22Rv1 (cell line): ENCODE data around the gene IRF1.

ENCODE experiments used
- CTCF ChIP-seq: fragments of 450-650 bp; IDR thresholded peaks from 2 replicates; pipeline ENCODE4 v1.5.1; 2017; ENCODE audit warnings: mild to moderate bottlenecking
- ZFX ChIP-seq: fragments of 450-650 bp; IDR thresholded peaks from 2 replicates; pipeline ENCODE4 v1.6.1; 2017; ENCODE audit warnings: antibody characterized with exemption, borderline replicate concordance

DNA sequence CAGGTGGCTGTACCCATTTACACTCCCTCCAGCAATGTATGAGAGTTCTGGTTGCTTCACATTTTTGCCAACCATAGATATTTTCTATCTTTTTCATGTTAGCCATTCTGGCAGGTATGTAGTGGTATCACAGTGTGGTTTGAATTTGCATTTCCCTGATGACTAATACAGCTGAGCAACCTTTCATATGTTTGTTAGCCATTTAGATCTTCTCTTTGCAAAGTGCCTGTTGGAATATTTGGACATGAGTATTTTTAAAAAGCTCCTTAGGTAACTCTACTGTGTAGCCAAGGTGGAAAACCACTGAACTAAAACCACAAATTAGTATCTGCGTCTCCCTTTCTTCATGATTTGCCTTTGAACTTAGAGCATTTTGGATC is 31.9 kb downstream of the IRF1 start:
- TF ChIP-seq ZFX (no peak), CTCF (no peak)
